ENCODE results near the gene TEX14.
"Not testable (repeated sequence)": the region's sequence is repeated elsewhere in the genome, so short reads cannot be mapped to it uniquely, and the experiment has no call there.

TEX14 gene

GRCh38 chr17:58686980-58687379 is 4.9 kb downstream of the TEX14 start:
- DNase-seq = no peak

- DNase-seq = not testable (repeated sequence)
Measured at GRCh38 chr17:58684462-58684861, 7.4 kb downstream of the TEX14 start.

GRCh38 chr17:58684003-58684402 is 7.8 kb downstream of the TEX14 start:
- DNase-seq = no peak

GRCh38 chr17:58680038-58680369 is 11.8 kb downstream of the TEX14 start:
- DNase-seq = no peak

- no peak for DNase-seq
Measured at GRCh38 chr17:58679263-58680037, 12.4 kb downstream of the TEX14 start.

GRCh38 chr17:58678287-58678686 is 13.6 kb downstream of the TEX14 start:
- DNase-seq = not testable (repeated sequence)

GRCh38 chr17:58677194-58677880 is 14.5 kb downstream of the TEX14 start:
- no peak for DNase-seq

GRCh38 chr17:58671969-58672368 is 19.9 kb downstream of the TEX14 start:
- DNase-seq = no peak

GRCh38 chr17:58669853-58670252 is 22.0 kb downstream of the TEX14 start:
- DNase-seq = no peak

GRCh38 chr17:58668598-58668935 is 23.3 kb downstream of the TEX14 start:
- no peak for DNase-seq

GRCh38 chr17:58667934-58668597 is 23.8 kb downstream of the TEX14 start:
- DNase-seq = no peak

- peak; percentile 2 for DNase-seq
Measured at GRCh38 chr17:58666858-58667267, 25.0 kb downstream of the TEX14 start.

- DNase-seq = no peak
Measured at GRCh38 chr17:58665946-58666857, 25.6 kb downstream of the TEX14 start.

GRCh38 chr17:58664302-58664701 is 27.5 kb downstream of the TEX14 start:
- no peak for DNase-seq

- no peak for DNase-seq
Measured at GRCh38 chr17:58661499-58661898, 30.3 kb downstream of the TEX14 start.

- DNase-seq = no peak
Measured at GRCh38 chr17:58660621-58661020, 31.2 kb downstream of the TEX14 start.

- DNase-seq = not testable (repeated sequence)
Measured at GRCh38 chr17:58659714-58660084, 32.1 kb downstream of the TEX14 start.

- DNase-seq = peak; percentile 62
Measured at GRCh38 chr17:58658804-58659713, 32.8 kb downstream of the TEX14 start.

GRCh38 chr17:58657962-58658803 is 33.7 kb downstream of the TEX14 start:
- DNase-seq = not testable (repeated sequence)

- DNase-seq = no peak
Measured at GRCh38 chr17:58648236-58648635, 43.6 kb downstream of the TEX14 start.

GRCh38 chr17:58643147-58643546 is 48.7 kb downstream of the TEX14 start:
- DNase-seq = no peak

All from NCI-H2107 (cell line).